NCI-H774 (cell line): ENCODE data around the gene EID3.
"Not testable (repeated sequence)": the region's sequence is repeated elsewhere in the genome, so short reads cannot be mapped to it uniquely, and the experiment has no call there.

ENCODE experiments used
- DNase-seq: peaks from one replicate; lab custom pipeline; 2025; lab: John Stamatoyannopoulos, UW

The EID3 gene

GRCh38 chr12:104303538-104304151 is at the start of gene EID3:
TSS of gene EID3 (plus strand) at chr12:104303739. CDS start at chr12:104303935, 196 bp downstream.
- no peak for DNase-seq

- no peak for DNase-seq
Observed at GRCh38 chr12:104257913-104258472, 45.5 kb upstream of the EID3 start.

GRCh38 chr12:104258476-104259067 is 45.0 kb upstream of the EID3 start:
- DNase-seq: no peak

- no peak for DNase-seq
Observed at GRCh38 chr12:104263026-104263425, 40.5 kb upstream of the EID3 start.

GRCh38 chr12:104263580-104264358 is 39.8 kb upstream of the EID3 start:
- no peak for DNase-seq

- not testable (repeated sequence) for DNase-seq
Observed at GRCh38 chr12:104265436-104265835, 38.1 kb upstream of the EID3 start.

GRCh38 chr12:104272938-104273337 is 30.6 kb upstream of the EID3 start:
- no peak for DNase-seq

- DNase-seq: no peak
Observed at GRCh38 chr12:104273503-104273902, 30.0 kb upstream of the EID3 start.

- DNase-seq: no peak
Observed at GRCh38 chr12:104274811-104275210, 28.7 kb upstream of the EID3 start.

- DNase-seq: no peak
Observed at GRCh38 chr12:104275689-104276088, 27.9 kb upstream of the EID3 start.

GRCh38 chr12:104276273-104277131 is 27.0 kb upstream of the EID3 start:
- peak; percentile 77 for DNase-seq

GRCh38 chr12:104279164-104279563 is 24.4 kb upstream of the EID3 start:
- DNase-seq: no peak

GRCh38 chr12:104280111-104280510 is 23.4 kb upstream of the EID3 start:
- DNase-seq: no peak

- DNase-seq: no peak
Observed at GRCh38 chr12:104280717-104281458, 22.7 kb upstream of the EID3 start.

- no peak for DNase-seq
Observed at GRCh38 chr12:104281636-104282035, 21.9 kb upstream of the EID3 start.

- no peak for DNase-seq
Observed at GRCh38 chr12:104282109-104282508, 21.4 kb upstream of the EID3 start.

- DNase-seq: peak; percentile 52
Observed at GRCh38 chr12:104285740-104286515, 17.6 kb upstream of the EID3 start.

GRCh38 chr12:104286516-104287482 is 16.7 kb upstream of the EID3 start:
- DNase-seq: peak; percentile 97

- peak; percentile 91 for DNase-seq
Observed at GRCh38 chr12:104288635-104289274, 14.8 kb upstream of the EID3 start.
